Measurements from ENCODE around the gene BORCS8.
"Not testable (repeated sequence)": the region's sequence is repeated elsewhere in the genome, so short reads cannot be mapped to it uniquely, and the experiment has no call there.

The BORCS8 gene

GRCh38 chr19:19181488-19181998 is 10.4 kb downstream of the BORCS8 start:
- Histone ChIP-seq H3K36me3 (replicated peaks) (peaks cover 7% of the 10 kb centered on the region), H3K27ac (no peak overlapping the region), H3K4me3 (ENCODE audit: low read depth, low read length) (no peak overlapping the region), H3K27me3 (replicated peaks) (no peaks in the 10 kb centered on the region)
- DNase-seq = no peak
- TF ChIP-seq, protein P1, sequence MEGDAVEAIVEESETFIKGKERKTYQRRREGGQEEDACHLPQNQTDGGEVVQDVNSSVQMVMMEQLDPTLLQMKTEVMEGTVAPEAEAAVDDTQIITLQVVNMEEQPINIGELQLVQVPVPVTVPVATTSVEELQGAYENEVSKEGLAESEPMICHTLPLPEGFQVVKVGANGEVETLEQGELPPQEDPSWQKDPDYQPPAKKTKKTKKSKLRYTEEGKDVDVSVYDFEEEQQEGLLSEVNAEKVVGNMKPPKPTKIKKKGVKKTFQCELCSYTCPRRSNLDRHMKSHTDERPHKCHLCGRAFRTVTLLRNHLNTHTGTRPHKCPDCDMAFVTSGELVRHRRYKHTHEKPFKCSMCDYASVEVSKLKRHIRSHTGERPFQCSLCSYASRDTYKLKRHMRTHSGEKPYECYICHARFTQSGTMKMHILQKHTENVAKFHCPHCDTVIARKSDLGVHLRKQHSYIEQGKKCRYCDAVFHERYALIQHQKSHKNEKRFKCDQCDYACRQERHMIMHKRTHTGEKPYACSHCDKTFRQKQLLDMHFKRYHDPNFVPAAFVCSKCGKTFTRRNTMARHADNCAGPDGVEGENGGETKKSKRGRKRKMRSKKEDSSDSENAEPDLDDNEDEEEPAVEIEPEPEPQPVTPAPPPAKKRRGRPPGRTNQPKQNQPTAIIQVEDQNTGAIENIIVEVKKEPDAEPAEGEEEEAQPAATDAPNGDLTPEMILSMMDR (IDR thresholded peaks at IDR 0.05; ENCODE audit: low read depth, low read length, missing control alignments) = no peak
- in situ Hi-C loops (cut with HindIII; ENCODE audit: low pct_ligation_motif_present, low sequenced_read_pairs) = no loop called here

DNA sequence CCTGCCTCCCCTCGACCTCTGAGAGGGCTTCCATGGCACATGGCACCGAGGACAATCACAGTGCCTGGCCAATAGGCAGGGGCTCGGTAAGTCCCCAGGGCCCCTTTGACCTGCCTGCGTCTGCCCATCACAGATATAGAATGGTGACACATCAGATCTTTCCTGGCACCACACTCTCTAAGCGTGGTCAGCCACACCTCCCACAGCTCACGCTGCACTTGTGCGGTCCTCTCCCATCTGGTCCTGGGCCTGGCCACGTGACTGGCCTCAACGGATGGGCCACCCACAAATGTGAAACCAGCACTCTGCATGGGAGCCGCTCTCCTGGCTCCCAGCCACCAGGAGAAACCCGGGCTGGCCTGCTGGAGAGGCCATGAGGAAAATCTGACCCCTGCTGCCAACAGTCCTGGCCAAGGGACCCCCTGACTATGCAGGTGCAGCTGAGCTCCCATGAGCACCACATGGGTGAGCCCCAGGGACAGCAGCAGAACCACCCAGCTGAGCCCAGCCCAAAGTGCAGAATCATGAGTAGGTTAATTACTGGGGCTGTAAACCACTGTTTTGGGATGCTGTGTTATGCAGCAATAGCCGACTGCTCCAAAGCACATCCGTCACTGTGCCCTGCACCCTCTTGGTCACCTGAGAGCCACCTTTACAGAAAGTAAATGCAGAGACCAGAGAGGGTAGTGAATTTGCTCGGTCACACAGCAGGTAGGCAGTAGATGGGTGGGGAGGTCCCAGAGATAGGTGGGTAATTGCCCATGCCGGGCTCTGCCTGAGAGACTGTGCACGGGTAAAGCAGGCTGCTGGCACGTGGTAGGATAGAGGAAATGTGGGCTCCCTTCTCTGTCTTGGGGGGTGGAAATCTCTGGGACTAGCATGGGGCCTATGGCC is 12.2 kb downstream of the BORCS8 start:
- Histone ChIP-seq H3K4me3 (ENCODE audit: low read depth, low read length) (no peak overlapping the region), H3K27ac (no peak overlapping the region), H3K36me3 (replicated peaks) (peaks cover 5% of the 10 kb centered on the region), H3K27me3 (replicated peaks) (no peaks in the 10 kb centered on the region)
- in situ Hi-C loops (cut with HindIII; ENCODE audit: low pct_ligation_motif_present, low sequenced_read_pairs) = no loop called here
- DNase-seq = no peak
- TF ChIP-seq, protein P1 (IDR thresholded peaks at IDR 0.05; ENCODE audit: low read depth, low read length, missing control alignments) = no peak

DNA sequence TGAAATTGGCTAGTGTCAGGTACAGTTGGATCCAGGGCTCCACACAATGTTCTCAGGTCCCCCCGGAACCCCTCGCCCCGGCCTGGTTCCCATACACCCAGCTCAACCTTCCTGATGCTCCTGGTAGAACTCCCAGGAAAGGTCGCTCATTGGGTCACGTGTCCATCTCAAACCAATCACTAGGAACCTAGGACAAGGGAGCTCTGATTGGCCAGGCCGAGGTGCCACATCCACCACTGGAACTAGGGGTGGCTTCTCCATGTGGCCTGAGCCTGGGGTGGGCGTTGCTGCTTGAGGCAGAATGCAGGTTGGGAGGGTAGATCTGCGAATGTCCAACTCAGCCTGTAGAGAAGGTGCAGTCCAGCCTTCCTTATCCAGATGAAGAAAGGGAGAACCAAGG is 15.0 kb downstream of the BORCS8 start:
- TF ChIP-seq, protein P1 (IDR thresholded peaks at IDR 0.05; ENCODE audit: low read depth, low read length, missing control alignments) = no peak
- DNase-seq = no peak
- Histone ChIP-seq H3K4me3 (ENCODE audit: low read depth, low read length) (no peak overlapping the region), H3K36me3 (replicated peaks) (peaks cover 5% of the 10 kb centered on the region), H3K27me3 (replicated peaks) (no peaks in the 10 kb centered on the region), H3K27ac (no peak overlapping the region)
- in situ Hi-C loops (cut with HindIII; ENCODE audit: low pct_ligation_motif_present, low sequenced_read_pairs) = no loop called here

DNA sequence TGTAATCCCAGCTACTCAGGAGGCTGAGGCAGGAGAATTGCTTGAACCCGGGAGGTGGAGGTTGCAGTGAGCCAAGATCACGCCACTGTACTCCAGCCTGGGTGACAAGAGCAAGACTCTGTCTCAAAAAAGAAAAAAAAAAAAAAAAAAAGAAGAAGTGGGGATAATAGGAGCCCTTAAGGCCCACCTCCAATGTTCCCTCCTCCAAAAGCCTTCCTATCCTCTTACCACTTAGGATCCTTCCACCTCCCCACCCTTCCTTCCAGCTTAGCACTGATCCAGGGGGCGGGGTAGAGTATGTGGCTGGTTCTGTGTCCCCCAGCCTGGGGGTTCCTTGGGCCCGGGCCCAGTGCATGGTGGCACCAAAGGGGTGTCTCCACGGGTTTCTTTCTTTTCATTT is 18.7 kb downstream of the BORCS8 start:
- H3K27ac ChIP-seq; H3K36me3 ChIP-seq (replicated peaks); DNase-seq; H3K4me3 ChIP-seq (ENCODE audit: low read depth, low read length); H3K27me3 ChIP-seq (replicated peaks); in situ Hi-C loops (cut with HindIII; ENCODE audit: low pct_ligation_motif_present, low sequenced_read_pairs): not testable (repeated sequence)

GRCh38 chr19:19171821-19172532 is 20.0 kb downstream of the BORCS8 start:
- peak; percentile 31 for DNase-seq
- in situ Hi-C loops (cut with HindIII; ENCODE audit: low pct_ligation_motif_present, low sequenced_read_pairs) = no loop called here
- Histone ChIP-seq H3K4me3 (ENCODE audit: low read depth, low read length) (no peak overlapping the region), H3K27ac (no peak overlapping the region), H3K36me3 (replicated peaks) (peaks cover 2% of the 10 kb centered on the region), H3K27me3 (replicated peaks) (no peaks in the 10 kb centered on the region)
- TF ChIP-seq, protein P1 (IDR thresholded peaks at IDR 0.05; ENCODE audit: low read depth, low read length, missing control alignments) = no peak

Data from brain microvascular endothelial cell (primary cell).